GM12801 (cell line): ENCODE data around the gene KRTAP10-3.

Experiments
- TF ChIP-seq, protein P1 (sequence below): IDR thresholded peaks from one replicate; pipeline ENCODE4 v1.5.1; 2011; ENCODE audit warnings: control low read depth; ENCODE audit not compliant: insufficient read length; ENCODE audit errors: extremely low read depth

KRTAP10-3 gene

DNA sequence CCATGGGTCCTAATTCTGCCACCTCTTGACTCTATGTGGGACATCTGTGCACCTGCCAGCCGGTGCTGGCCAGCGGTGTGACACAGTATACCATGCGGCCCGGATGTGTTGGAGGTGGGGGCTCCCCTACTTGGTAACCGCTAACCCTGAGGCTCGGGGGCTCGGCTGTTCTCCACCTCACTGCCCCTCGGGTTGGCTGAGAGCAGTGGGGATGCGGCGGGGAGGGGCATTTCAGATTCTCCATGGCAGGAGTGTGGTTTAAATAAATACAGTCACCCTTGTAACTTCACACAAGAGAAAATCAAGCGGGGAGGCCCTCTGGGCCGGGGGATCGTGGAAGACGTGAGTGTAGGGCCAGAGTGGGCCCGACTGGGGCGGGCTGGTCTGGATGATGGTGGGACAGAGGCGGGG, 29.6 kb downstream of the KRTAP10-3 start:
- TF ChIP-seq, protein P1, sequence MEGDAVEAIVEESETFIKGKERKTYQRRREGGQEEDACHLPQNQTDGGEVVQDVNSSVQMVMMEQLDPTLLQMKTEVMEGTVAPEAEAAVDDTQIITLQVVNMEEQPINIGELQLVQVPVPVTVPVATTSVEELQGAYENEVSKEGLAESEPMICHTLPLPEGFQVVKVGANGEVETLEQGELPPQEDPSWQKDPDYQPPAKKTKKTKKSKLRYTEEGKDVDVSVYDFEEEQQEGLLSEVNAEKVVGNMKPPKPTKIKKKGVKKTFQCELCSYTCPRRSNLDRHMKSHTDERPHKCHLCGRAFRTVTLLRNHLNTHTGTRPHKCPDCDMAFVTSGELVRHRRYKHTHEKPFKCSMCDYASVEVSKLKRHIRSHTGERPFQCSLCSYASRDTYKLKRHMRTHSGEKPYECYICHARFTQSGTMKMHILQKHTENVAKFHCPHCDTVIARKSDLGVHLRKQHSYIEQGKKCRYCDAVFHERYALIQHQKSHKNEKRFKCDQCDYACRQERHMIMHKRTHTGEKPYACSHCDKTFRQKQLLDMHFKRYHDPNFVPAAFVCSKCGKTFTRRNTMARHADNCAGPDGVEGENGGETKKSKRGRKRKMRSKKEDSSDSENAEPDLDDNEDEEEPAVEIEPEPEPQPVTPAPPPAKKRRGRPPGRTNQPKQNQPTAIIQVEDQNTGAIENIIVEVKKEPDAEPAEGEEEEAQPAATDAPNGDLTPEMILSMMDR, result no peak

DNA sequence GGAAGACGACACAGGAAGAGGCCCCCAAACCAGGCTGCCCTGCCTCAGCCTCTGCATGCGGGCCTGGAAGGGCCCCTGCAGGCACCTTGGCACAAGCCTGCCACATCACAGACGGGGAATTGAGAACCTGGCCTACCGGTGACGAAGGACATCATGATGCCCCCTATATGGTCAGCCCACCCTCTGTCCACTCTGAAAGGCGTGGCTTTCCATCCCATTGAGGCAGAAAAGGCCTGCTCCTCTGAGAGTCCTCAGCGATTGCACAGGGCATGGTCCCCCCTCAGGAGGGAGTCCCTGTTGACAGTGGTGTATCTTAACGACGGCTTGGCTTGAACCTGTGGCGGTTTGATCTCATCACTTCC, 30.0 kb downstream of the KRTAP10-3 start:
- TF ChIP-seq, protein P1, result no peak

DNA sequence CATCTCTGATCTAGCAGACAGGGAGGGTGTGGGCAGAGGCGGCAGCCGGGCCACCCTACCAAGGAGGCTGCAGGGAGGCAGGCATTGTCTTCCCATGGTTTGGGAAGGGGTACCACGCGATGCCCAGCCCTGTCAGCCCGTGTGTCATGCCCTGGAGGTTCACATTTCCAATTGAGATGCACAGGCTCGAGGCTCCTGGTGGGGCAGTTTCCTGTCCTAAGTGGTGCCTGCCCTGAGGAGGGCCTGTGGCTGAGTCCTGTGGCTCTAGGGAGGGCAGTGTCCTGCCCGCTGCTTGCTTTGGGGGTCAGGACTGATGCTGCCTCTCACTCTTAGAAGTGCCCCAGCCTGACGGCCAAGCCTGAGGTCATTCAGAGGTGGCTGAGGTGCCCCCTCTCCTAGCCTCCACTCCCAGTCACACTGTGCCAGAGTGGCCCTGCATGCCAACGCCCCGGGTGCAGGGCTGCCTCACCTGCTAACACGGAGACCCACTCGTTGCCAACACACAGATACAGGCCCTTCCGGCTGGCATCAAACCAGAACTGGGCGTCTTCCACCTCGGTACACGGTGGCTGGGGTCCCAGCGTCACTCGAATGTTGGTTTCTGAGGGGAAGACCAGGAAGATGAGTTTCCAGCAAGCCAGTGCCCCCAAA, 30.5 kb downstream of the KRTAP10-3 start:
- TF ChIP-seq, protein P1, result no peak

DNA sequence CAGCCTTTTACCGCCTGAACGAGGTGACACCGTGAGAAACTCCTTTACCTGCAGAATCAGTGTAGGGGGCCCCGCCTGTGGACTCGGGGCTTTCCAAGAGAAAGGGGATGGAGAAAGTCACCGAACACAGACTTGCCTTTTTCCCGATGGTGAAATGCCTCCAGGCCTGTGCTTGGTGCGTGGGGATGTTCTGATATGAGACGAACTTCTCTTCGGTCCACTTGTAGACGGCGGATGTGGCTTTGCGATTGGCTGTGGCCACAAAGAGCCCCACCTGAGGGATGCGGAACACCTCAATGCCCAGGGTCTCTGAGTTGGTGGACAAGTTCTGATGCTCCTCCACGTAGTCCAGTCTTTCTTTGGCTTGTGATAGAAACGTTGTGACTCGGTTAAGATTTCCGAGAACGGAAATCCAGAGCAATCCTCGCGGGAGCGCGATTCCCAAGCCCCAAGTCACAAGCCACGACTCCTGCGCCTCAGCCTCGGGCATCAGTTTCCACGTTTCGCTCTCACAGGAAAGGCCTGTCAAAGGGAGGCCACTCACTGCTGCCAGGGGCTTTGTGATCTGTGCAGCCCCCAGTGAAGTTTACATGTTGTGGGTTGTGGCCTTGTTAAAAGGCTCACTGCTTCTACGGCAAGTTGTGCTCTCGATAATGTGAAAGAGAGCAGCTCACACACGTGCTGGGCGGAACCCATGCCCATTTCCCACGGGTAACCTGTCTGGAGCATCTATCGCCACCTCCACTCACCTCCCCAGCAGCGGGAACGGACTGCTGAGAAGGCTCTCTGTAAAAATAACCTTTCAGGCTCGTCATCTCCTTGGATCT, 31.2 kb downstream of the KRTAP10-3 start:
- TF ChIP-seq, protein P1, result no peak

DNA sequence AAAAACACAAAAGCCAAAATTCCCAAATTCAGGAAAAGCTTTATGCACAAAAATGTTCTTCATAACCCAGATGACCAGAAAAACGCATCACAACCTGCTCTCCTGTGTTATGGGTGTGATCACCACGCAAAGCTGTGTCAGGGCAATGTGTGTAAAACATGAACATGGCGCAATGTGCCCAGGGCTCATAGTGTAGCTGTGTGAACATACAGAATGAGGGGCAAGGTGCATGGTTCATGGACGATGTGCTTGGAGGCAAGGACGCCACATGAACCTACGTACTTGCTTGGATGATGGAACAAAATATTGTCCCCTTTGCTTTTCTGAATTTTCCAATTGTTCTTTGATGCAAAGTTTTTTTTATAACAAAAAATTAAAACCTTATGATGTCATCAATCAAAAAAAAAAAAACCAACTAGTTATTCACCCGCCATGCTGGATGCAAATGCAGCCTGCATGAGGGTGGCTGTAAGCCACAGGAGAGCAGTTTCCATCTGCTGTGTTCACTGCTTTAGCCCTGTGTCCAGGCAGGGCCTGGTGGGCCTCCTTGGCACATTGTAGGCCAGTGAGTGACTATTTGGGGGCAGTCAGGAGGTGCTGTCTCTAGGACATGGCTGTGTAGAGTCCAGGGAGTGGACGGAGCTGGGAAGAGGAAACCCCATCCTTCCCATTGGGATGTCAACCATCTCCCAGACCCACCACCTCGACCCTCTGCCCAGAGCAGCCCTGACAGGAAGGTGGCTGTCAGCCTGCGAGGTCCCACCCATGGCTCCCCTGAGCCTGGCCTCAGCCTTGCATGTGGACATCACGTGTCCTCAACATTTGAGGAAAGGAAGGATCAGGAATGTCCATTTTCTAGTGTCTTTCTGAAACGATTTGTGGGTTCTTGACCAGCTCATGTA, 32.2 kb downstream of the KRTAP10-3 start:
- TF ChIP-seq, protein P1, result no peak

DNA sequence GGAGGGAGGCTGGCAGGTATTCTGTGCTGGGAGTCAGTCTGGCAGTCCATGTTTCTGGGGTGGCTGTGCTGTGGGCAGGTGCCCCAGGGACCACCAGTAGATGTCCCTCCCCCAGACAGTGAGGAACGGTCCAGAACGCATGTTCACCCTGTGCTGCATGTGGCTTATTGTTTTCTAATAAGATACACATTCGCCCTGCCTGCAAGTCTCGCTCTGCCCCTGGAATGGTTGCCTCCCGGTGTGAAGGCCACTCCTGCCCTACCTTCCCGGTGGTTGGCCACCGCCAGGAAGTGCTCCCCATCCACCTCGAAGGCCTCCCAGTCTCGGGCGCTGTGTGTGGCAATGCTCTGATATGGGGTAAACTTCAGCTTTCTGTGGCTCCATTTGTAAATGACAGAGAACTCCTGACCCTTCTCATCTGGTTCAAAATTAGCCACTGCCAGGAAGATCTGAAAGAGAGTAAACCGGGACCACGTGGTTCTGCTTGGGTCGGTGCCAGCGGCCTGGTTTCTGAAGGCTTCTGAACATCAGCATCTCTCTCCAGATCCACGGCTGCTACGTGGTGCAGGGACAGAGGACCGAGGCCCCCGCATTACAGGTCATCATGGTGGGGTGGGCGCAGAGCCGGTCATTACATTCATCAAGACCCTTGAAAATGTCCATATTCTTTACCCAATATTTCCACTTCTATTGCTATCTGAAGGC, 33.1 kb downstream of the KRTAP10-3 start:
- TF ChIP-seq, protein P1, result no peak
